Measurements from ENCODE around the gene SEMA4G. TPM values are rescaled to one million over a fixed set of nuclear protein-coding genes. Genes with fewer than 3 reads are reported as not detected.

The SEMA4G gene
- total RNA-seq, 1 experiment from 2014 or later: 4.7 TPM

- CTCF ChIA-PET: interaction anchor here (0.5 to 3.3 kb wide), 6 partner anchors 11 to 274 kb away, joined by 3 to 22 read pairs (median 6); partner anchors contain the start of genes PDZD7 and SFXN3
- ATAC-seq: 0 out of 2 replicates have a peak, but pooled peaks have one; percentile 4
These were observed 48.9 kb downstream of the SEMA4G start for GRCh38 chr10:101018118-101018599.

More at GRCh38 chr10:101018118-101018599, 48.9 kb downstream of the SEMA4G start:
- in situ Hi-C loops (cut with HindIII; ENCODE audit: low pct_unique_long_range_greater_than_20kb, low sequenced_read_pairs) (no loop called here), intact Hi-C loops (cut with micrococcal nuclease; ENCODE audit: unreplicated experiment) (no loop called here)
- DNase-seq (ENCODE audit: low read depth, low spot score): no peak
- no peak overlapping the region for H3K27ac ChIP-seq (ENCODE audit: low read length)
- POLR2A ChIA-PET: interaction anchor here (0.6 kb wide), 1 partner anchor 20 kb away, joined by 14 read pairs; no protein-coding TSS in a partner anchor
- H3K4me1 ChIP-seq (ENCODE audit: control insufficient read depth, insufficient read depth, low read length): peaks cover 3% of the 10 kb centered on the region
- H3K9me3 ChIP-seq (ENCODE audit: control insufficient read depth, insufficient read depth, low read depth, low read length): no peaks in the 10 kb centered on the region
- no peaks in the 10 kb centered on the region for H3K36me3 ChIP-seq (ENCODE audit: control insufficient read depth, insufficient read depth, low read length)
- TF ChIP-seq CTCF (IDR thresholded peaks at IDR 0.05) (no peak), REST (IDR thresholded peaks at IDR 0.05; ENCODE audit: insufficient read depth in 1 of 2, low read depth in 2 of 2, low read length in 1 of 2) (no peak), SIN3A (IDR thresholded peaks at IDR 0.05; ENCODE audit: borderline replicate concordance, insufficient read depth, low read depth, low read length) (no peak), TCF7L2 (IDR thresholded peaks at IDR 0.05; ENCODE audit: low read depth, low read length) (no peak), POLR2AphosphoS5 (IDR thresholded peaks at IDR 0.05; ENCODE audit: low read depth, low read length) (no peak)
- BruUV-seq (replicated peaks): no TSS peak
- H3K27me3 ChIP-seq (ENCODE audit: control insufficient read depth, insufficient read depth, low read length): no peaks in the 10 kb centered on the region
- no peak overlapping the region for H3K4me3 ChIP-seq (ENCODE audit: low read depth in 2 of 2, low read length in 2 of 2)
